ENCODE results near the gene FBXO21. TPM values are rescaled to one million over a fixed set of nuclear protein-coding genes. Genes with fewer than 3 reads are reported as not detected.

FBXO21 gene
- total and polyA plus RNA-seq, 8 donors: 31.3 to 52.4 (median 50.2) TPM

GRCh38 chr12:117158911-117159553 is 31.2 kb downstream of the FBXO21 start:
- DNase-seq: no peak

GRCh38 chr12:117158096-117158495 is 32.2 kb downstream of the FBXO21 start:
- no peak for TF ChIP-seq CTCF (IDR thresholded peaks at IDR 0.05)
- Histone ChIP-seq H3K4me3 (no peak overlapping the region), H3K27ac (no peak overlapping the region), H3K36me3 (peaks cover 0 to 99% of the 10 kb centered on the region in 2 donors), H3K27me3 (no peaks in the 10 kb centered on the region), H3K4me1 (no peaks in the 10 kb centered on the region), H3K9me3 (no peaks in the 10 kb centered on the region)
- ATAC-seq (no peak), DNase-seq (no peak)
- intact Hi-C loops (cut with DNase I): loop anchor here in 1 of 2 donors (10.0 kb wide), 1 partner anchor 453 kb away; no protein-coding TSS in a partner anchor

More at GRCh38 chr12:117158911-117159553, 31.2 kb downstream of the FBXO21 start:
- ATAC-seq: no peak
- H3K4me1 ChIP-seq: no peaks in the 10 kb centered on the region
- no peak overlapping the region for H3K4me3 ChIP-seq
- no peak for TF ChIP-seq CTCF (IDR thresholded peaks at IDR 0.05)
- intact Hi-C loops (cut with DNase I): loop anchor here in 1 of 2 donors (10.0 kb wide), 1 partner anchor 454 kb away; no protein-coding TSS in a partner anchor
- no peak overlapping the region for H3K27ac ChIP-seq
- peaks cover 0 to 99% of the 10 kb centered on the region in 2 donors for H3K36me3 ChIP-seq
- no peaks in the 10 kb centered on the region for H3K9me3 ChIP-seq
- H3K27me3 ChIP-seq: no peaks in the 10 kb centered on the region

GRCh38 chr12:117155278-117156060 is 34.8 kb downstream of the FBXO21 start:
- peak; percentile 61 to 76 for TF ChIP-seq CTCF (IDR thresholded peaks at IDR 0.05)
- no peak overlapping the region for H3K27ac ChIP-seq
- intact Hi-C loops (cut with DNase I): loop anchor here in 1 of 2 donors (10.0 kb wide), 1 partner anchor 451 kb away; no protein-coding TSS in a partner anchor
- peaks cover 5 to 6% of the 10 kb centered on the region in 2 donors for H3K4me1 ChIP-seq
- no peaks in the 10 kb centered on the region for H3K9me3 ChIP-seq
- DNase-seq (peak in 3 of 4 donors; percentile 46 to 87 (median 56)), ATAC-seq (peak; percentile 90)
- H3K4me3 ChIP-seq: no peak overlapping the region
- no peaks in the 10 kb centered on the region for H3K27me3 ChIP-seq
- peaks cover 0 to 78% of the 10 kb centered on the region in 2 donors for H3K36me3 ChIP-seq

GRCh38 chr12:117152793-117153775 is 37.2 kb downstream of the FBXO21 start:
- DNase-seq (no peak), ATAC-seq (no peak)
- Histone ChIP-seq H3K27me3 (no peaks in the 10 kb centered on the region), H3K4me1 (peaks cover 5 to 6% of the 10 kb centered on the region in 2 donors), H3K9me3 (no peaks in the 10 kb centered on the region), H3K4me3 (no peak overlapping the region), H3K36me3 (peaks cover 0 to 66% of the 10 kb centered on the region in 2 donors), H3K27ac (no peak overlapping the region)
- no peak for TF ChIP-seq CTCF (IDR thresholded peaks at IDR 0.05)
- intact Hi-C loops (cut with DNase I): loop anchor here in 1 of 2 donors (10.0 kb wide), 1 partner anchor 448 kb away; no protein-coding TSS in a partner anchor
